HG02981 (cell line): ENCODE results near the gene AP1B1.
"Not testable (repeated sequence)": the region's sequence is repeated elsewhere in the genome, so short reads cannot be mapped to it uniquely, and the experiment has no call there.

ENCODE experiments used
- ATAC-seq: cut with Tn5 transposase; IDR thresholded peaks from one replicate; pipeline ENCODE4 v1.9.1; 2021; ENCODE audit warnings: mild to moderate bottlenecking, moderate library complexity; ENCODE audit not compliant: unreplicated experiment

The AP1B1 gene

DNA sequence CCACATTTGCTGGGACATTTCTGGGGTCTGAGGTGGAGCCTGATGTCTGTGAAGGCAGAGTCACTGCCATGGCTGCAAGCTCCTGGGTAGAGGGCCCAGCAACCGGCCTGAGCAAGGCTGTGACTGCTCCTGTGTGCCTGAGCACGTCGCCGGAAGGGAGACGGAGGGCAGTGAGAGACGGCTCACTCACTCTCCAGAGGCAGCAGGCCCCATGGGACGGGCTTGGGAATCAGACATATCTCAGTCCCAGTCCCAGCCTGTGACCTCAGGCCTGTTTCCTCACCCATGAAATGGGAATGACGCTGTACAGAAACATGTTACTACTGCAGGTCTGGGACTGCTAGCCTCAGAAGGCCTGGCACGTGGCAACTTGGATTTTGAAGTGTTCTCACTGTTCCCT, 36.5 kb downstream of the AP1B1 start:
- ATAC-seq, result no peak

DNA sequence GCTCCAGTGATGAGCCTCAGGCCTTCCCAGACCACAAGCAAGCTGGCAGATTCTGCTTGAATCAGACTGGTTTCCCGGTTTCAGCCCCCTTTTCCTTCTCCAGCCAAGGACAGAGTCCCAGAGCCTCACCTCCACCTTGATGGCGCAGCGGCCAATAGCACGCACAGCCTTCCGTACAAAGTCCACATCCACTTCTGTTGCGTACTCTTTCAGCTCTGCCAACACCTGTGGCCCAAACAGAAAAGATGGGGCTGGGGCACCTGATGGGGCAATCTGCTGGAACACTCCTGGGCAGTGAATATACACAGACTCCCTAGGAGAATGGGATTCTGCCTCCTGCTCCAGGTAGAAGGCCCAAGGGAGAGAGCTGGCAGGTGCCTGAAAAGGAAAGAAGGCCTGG, 37.3 kb downstream of the AP1B1 start:
- ATAC-seq, result no peak

DNA sequence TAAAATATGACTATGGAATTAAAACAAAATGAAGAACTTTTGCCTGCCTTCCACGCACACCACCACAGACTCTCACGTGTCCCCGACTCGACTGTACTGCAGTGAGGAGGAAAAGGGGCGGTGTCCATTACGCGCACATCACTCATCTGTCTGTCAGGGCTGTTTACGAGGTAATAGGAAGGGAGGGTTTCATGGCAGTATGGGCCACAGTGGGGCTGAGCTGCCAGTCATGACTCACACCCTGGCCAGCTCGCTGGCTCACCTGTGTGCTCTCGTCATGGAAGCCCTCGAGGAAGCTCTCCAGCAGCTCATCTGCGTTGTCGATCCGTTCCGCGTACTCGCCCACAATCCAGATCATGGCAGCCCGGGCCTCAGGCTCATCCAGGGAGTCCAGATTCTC, 39.4 kb downstream of the AP1B1 start:
- no peak for ATAC-seq

DNA sequence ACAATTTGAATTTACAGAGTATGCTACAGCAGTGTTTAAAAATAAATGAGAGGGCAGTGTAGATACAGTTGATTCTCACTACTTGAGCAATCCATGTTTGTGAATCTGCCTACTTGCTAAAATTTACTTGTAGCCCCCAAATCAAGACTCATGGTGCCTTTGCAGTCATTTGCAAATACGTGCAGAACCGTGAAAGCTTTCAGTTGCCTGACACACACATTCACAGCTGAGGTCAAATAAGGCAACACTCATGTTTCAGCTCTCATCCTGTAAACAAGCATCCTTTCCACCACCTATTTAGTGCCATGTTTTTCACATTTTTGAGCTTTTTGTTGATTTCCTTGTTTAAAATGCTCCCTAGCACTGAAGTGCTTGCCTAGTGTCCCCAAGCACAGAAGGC, 40.3 kb downstream of the AP1B1 start:
- no peak for ATAC-seq

DNA sequence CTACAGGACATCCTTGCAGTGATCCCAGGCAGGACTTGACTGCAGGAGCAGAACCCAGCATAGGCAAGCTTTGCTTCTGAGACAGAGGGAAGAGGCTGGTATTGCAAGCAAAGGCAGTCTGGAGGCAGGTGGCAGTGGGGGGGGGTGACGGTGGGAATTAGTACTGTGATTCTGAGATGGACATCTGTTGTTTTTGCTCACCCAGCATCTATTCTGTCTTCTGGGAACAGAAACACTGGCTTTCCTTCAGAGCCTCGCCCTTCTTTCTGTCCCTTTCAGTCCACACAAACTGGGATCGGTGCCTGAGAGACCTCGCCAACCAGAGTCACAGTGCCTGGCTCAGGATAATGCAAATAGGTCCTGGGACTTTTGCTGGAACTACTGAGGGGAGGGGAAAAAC, 41.7 kb downstream of the AP1B1 start:
- no peak for ATAC-seq

DNA sequence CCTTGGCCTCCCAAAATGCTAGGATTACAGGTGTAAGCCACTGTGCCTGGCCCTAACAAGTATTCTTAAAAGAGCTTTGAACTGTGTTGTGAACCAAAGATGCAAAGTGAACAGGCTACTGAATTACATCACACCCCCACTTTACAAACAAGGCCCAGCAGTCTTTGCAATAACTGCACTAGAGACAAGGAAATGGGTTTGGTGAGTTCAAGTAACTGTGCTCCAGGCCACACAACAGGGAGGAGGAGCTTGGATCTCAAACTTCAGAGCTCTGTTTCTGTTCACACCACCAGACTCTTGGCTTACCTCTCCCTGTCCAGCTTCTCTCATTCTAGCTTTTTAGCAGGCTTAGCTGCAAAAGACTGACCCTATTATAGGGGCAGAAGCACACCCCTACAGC, 42.4 kb downstream of the AP1B1 start:
- no peak for ATAC-seq

DNA sequence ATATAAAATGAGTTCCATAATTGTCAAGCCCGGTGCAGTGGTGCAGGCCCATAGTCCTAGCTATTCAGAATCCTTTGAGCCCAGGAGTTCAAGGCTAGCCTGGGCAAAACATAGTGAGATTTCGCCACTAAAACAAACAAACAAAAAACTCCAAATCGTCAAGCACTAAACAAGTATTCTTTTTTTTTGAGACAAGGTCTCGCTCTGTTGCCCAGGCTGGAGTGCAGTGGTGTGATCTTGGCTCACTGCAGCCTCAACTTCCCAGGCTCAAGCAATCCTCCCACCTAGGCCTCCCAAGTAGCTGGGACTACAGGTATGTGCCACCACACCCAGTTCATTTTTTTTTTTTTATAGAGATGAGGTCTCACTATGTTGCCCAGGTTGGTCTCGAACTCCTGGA, 43.5 kb downstream of the AP1B1 start:
- ATAC-seq, result not testable (repeated sequence)

DNA sequence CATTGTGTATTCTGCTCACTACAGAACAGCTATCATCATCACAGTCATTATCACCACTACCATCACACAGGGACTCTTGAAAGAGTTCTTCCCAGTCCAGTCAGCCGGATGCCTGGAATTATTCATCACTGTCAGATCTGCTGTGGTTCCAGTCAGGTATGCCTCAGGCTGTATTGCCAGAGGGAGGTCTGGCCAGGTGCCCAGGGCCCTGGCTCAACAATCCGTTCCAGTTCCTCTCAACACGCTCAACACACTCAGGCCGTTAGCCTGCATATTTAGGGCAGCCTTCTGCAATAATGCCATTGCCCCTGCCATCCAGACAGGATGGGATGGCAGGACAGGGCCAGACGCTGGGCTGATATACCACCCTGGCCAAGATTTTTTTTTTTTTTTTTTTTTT, 44.2 kb downstream of the AP1B1 start:
- ATAC-seq, result no peak

DNA sequence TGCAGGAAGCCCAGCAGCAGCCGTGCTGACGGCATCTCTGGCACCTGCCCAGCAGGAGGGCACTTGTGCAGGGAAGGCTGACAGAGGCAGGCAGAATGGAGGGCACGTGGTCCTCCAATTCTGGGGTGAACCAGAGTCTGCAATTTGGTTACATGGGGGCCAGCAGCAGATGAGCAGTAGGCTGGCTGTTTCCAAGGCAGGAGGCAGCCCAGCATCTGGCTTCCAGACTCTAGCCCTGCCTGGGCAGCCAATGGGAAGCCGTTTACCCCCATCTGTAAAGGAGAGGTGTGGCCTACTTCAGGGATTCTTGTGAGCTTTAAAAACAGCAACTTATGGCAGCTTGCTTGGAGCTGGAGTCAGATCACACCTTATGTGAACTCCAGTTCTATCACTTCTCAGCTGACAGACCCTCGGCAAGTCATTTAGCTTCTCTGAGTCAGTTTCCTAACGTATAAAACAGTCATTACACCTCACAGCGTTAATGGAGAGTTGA, 45.0 kb downstream of the AP1B1 start:
- ATAC-seq, result no peak

DNA sequence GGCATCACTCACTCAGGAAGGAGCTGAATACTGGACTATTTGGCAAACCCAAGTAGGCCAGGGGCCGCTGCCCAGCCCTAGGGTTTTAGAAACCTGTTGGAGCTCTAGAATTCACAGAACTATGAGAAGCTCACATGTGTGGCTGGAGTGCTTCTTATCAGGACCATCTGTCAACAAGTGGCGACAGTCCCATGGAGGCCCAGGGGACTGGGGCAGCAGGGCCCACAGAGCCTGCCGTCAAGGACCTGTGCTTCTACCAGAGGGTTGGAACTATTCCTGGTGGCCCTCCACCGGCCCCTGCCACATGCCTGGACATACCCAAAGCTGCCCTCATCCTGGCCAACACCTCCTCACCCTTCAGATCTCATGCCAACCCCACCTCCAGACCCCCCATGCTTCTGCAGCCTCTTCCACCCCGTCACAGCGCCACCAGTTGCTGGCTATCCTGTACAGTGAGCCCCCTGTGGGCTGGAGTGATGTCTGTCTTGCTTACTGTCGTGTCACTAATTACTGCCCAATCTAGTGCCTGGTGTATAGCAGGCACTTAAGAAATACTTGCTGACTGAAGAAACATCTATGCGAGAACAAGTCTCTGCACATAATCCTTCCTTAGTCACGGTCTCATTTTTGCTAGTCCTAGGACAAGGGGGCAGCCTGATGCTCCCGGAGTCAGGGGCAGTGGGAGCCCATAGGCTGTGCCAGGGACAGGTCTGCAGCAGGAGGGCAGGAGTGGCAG, 45.6 kb downstream of the AP1B1 start:
- no peak for ATAC-seq

DNA sequence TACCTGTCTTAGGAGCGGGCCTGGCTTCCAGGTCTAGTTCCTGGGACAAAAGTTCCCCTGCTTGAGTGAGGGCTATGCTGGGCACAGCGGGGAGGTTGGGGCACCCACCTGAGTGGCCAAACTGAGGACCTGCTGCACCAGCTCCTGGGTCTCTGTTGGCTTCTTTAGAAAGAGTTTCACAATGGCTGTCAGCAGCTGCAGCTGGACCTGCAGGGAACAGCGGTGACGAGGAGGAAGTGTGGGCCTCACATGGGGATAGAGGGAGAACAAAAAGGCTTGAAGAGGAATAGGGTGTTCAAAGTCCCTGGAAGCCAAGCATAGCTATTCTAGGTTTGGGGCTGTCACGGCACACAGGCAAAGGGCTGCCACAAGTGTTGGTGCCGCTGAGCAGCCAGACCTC, 46.2 kb downstream of the AP1B1 start:
- no peak for ATAC-seq

DNA sequence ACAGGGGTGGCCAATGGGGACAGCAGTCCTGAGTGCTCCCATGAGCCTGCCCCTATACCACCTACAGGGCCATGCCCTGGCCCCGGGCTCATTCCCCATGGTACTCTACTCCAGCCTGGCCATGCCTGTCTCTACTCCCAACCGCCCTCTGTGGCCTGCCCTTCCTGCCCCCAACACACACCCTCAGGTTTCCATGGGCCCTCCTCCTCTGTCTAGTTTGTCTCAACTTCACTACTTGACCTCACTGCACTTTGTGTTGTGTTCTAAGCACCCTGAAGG, 46.6 kb downstream of the AP1B1 start:
- no peak for ATAC-seq

DNA sequence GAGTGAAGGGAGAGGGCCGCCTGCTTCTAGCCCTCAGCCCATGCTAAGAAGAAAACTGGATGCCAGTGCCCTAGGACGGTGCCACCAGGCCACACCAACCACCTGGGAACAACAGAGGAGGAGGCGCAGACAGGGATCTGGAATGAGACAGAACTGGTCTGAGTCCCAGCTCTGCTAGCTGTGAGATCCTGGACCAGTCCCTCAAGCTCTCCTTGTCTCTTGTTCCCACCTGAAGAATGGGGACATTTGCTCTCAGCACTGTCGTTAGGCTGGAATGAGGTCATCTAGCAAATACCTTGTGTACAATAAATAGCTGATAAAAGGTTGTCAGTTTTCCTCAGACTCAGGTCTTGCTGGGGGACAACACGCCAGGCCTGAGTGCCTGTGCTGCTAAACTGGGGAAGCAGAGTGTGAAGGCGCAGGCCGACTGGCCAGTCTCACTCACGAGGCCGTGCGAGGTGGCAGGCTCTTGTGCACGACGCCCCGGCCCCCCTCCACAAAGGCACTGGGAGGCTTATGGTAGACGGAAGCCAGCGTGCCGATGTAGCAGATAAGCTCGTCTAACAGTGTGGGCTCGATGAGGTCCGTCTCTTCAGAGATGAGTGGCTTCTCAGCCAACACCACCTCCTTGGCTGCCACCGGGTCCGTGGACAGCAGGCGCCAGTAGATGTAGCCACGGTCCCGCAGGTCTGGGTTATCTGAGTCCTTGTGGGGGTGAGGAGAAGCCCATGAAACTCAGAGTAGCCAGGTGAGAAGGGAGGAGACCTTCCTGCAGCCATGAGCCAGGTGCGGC, 47.1 kb downstream of the AP1B1 start:
- ATAC-seq, result no peak

DNA sequence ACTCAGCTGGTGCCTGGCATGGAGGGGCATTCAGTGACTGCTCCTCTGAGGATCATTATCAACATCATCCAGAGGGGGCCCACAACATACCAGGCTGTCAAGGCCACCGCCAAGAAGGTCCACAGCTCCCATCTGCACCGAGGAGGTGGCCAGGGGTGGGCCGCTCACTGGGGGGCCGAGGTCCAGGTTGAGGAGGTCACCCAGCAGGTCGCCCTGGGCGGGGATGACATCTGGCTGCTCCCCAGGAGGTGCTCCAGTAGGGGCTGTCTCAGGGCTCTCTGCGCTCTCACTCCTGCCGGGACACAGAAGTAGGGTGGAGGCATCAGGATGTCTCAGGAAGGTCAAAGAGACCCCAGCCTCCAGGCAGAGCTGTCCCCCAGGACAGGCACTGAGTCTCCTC, 47.8 kb downstream of the AP1B1 start:
- ATAC-seq, result no peak

DNA sequence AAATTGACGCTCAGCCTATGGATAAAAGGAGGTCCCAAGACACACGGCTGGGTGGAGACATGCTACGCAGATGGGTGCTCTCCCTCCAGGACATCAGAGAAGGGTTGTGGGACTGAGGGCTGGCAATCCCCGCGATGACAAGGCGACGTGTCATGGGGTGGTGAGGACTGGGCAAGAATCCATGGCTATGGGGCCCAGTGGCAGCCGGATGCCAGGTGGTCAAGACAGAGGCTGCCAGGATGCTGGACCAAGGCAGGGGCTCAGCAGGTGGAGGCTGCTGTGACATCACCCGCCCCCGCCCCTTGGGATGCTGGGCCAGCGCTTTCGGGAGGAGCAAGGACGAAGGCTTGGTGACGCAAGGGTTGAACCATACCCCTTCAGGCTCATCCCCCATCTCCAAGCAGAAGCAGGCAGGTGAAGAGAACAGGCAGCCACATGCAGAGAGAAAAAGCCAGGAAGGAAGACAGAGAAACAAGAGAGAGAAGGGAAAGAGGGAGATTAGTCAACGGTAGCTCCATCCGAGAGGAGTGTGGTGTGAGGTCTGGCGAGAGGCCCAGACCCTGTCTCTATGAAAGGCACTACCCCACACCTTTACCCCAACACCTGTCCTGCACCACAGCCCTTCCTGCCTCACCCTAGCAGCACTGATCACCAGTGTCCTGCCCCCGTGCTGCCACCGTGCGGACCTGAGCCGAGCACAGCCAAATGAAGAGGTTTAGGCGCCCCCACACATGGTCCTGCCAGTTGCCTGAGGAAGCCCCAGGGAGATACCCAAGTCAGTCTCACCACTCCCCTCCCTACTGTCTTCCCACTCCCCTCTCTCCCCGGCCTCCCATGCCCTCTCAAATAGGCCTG, 48.8 kb downstream of the AP1B1 start:
- ATAC-seq, result no peak

DNA sequence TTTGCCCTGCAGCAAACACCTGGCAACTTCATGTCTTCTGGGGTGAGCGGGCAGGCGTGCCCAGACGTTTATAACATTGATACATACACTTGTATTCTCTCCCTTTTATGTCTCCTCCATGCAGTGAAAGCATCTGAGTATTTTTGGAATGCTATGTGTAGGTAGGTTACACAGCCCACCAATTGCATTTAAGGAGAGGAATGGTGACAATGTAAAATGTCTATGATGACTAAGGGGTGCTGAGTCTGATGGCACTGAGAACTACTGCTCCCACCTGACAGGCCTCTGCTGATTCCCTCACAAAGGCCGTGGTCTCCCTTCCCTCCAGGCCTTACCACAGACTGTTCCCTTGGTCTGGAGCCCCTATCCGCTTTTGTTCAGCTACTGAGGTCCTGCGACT, 50.0 kb downstream of the AP1B1 start:
- ATAC-seq, result no peak

DNA sequence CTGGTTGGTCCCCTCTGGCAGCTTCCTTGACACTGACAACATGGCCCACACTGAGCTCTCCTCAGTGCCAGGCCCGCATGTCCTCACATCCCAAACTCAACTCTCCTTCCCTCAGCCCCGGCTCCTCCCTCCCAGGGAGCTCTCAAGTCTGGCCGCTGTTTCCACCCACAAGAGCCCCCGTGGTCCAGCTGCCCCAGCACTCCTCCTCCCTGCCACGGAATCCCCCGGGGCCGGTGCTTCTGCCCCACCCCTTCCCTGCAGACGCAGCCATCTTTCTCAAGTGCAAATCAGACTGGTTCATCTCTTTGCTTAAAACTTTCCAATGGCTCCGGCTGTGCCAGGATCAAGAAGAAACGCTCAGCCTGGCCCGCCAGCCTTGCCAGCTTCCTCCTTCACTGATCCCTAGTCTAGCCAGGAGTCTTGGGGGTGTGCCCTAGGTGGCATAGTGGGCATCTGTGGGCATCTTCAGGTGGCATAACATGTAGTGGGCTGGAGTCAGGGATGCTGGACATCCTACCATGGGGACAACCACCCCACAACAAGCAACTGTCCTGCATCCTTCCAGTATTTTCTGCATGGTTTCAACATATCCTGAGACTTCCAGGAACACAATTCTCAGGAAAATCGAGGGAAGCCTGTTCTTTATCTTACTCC, 50.6 kb downstream of the AP1B1 start:
- ATAC-seq, result no peak

DNA sequence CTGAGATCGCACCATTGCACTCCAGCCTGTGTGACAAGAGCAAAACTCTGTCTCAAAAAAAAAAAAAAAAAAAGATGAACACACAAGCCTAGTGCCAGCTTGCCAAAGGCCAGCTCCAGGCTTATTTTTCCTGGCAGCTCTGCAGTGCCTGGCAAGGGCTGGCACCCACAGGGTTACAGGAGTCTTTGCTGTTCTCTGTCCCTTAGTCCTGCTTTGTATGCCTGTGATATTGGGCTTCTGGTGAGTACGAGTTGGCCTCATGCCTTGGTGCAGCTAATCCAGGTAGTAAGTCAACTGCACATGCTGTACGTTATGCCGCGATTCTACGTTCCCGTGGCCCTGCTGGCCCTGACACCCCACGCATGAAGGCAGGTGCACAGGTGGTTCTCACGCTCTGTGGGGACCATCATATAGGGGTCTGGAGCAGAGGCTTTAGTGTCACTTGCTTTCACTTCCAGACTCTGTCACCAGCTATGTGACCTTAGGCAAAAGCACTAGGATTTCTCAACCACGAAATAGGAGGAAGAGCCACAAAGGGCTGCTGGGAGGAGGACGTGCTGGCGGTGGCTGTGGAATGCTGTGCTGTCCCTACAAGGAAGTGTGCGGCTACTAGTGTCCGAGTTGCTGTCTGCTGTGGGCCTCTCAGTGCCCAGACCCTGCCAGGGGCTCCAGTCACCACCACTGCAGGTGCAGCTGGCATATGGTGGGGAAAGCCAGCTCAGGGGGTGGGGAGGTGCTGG, 51.4 kb downstream of the AP1B1 start:
- ATAC-seq, result no peak

DNA sequence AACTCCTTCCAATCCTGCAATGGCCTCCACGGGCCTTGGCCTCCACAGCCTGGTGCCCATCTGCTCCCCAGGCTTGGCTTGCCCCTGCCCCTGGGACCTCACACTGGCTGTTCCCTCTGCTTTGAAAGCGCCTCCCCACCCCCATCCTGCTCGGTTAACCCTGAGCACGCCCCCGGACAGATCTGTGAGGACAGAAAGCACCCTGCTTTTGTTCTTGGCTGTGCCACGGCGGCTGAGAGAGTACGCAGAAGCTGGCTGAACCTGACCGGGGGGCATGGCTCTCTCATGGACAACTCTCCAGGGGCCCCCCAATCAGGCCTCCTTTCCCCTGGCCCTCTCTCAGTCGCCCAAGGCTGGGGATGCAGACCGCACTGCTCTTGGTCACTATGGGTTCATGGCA, 52.7 kb downstream of the AP1B1 start:
- no peak for ATAC-seq

DNA sequence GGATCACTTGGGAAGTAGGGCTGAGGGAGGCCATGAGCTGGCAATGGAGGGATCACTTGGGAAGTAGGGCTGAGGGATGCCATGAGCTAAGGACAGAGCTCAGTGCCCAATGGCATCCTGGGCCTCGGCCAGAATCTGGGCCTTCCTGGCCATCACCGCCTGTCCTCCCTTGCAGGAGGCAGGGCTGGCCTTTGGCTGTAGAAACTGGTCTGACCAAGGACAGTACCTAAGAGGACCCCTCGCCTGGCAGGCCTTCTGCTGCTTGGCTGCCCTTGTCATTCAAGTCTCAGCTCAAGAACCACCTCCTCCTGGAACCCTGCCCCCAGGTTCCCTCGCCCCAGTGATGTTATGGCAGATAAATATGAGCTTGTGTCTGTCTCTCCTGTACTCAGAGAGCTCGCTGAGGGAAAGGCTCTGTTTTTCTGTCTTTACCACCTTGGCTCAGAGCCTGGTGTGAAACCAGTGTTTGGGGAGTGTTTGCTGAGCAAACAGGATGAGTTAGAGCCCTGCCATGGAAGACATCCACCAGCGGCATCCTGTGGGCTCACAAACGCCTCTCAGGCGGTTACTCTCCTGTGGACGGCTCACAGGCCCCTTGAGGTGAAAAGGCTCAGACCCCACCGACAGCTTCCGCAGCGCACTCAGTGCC, 53.5 kb downstream of the AP1B1 start:
- no peak for ATAC-seq
